Mammary microvascular endothelial cell (primary cell): Measurements from ENCODE around the gene FAM78B. TPM values are rescaled to one million over a fixed set of nuclear protein-coding genes. Genes with fewer than 3 reads are reported as not detected.

Source experiments
- total RNA-seq: library from RNA; depleted of rRNA; stranded (reverse); fragments of >200 nt; gene quantifications from 2 replicates; pipeline ENCODE4 v1.2.3, GENCODE V29; 2015

The FAM78B gene, protein sequence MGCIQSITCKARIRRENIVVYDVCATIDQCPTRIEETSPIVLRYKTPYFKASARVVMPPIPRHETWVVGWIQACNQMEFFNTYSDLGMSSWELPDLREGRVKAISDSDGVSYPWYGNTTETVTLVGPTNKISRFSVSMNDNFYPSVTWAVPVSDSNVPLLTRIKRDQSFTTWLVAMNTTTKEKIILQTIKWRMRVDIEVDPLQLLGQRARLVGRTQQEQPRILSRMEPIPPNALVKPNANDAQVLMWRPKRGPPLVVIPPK
- 0.15 TPM in 1 of 2 replicates, not detected in the other for total RNA-seq

DNA sequence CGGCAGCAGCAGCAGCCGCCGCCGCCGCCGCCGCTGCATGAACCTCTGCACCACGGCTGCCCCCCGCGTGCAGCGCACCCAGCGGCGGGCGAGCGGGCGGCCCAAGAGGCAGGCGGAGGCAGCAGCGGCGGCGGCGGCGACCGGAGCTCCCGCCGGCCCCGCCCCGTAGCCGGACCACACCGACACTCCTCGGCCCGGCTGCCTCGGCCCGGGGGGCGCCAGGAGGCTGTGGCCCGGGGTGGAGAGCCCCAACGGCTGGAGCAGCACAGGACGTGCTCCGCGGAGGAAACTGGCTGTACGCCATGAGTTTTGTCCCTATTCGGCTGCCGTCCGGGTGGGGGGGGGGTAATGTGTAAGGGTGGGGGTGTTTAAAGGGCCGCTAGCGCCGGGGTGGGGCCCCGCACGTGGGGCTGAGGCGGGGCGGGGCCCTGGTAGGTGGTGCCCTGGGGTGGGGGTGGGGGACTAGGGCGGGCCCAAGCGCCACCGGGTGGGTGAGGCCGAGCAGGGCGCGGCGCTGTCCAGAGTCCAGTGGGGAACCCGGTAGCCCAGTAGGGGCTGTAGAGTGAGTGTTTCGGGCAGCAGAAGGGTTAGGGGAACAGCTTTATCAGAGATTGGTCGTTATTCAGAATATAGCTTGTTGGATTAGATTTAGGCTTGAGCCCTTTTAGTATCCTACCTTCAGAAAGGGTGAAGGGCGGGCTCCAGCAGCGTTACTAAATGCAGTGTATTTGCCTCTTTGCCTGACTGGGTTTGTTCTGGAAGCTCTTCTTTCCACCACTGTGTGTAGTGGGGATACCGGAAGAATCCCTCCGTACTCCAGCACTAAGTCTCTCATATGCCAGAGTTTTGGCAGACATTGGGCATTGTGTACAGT, at the start of gene FAM78B:
Gene FAM78B, minus strand, starts transcription at position 304 of the 874 bp plus-strand sequence. CDS start 753 bp downstream, outside the sequence.

